ENCODE results near the gene ZNF800.

Gene ZNF800, protein sequence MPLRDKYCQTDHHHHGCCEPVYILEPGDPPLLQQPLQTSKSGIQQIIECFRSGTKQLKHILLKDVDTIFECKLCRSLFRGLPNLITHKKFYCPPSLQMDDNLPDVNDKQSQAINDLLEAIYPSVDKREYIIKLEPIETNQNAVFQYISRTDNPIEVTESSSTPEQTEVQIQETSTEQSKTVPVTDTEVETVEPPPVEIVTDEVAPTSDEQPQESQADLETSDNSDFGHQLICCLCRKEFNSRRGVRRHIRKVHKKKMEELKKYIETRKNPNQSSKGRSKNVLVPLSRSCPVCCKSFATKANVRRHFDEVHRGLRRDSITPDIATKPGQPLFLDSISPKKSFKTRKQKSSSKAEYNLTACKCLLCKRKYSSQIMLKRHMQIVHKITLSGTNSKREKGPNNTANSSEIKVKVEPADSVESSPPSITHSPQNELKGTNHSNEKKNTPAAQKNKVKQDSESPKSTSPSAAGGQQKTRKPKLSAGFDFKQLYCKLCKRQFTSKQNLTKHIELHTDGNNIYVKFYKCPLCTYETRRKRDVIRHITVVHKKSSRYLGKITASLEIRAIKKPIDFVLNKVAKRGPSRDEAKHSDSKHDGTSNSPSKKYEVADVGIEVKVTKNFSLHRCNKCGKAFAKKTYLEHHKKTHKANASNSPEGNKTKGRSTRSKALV

DNA sequence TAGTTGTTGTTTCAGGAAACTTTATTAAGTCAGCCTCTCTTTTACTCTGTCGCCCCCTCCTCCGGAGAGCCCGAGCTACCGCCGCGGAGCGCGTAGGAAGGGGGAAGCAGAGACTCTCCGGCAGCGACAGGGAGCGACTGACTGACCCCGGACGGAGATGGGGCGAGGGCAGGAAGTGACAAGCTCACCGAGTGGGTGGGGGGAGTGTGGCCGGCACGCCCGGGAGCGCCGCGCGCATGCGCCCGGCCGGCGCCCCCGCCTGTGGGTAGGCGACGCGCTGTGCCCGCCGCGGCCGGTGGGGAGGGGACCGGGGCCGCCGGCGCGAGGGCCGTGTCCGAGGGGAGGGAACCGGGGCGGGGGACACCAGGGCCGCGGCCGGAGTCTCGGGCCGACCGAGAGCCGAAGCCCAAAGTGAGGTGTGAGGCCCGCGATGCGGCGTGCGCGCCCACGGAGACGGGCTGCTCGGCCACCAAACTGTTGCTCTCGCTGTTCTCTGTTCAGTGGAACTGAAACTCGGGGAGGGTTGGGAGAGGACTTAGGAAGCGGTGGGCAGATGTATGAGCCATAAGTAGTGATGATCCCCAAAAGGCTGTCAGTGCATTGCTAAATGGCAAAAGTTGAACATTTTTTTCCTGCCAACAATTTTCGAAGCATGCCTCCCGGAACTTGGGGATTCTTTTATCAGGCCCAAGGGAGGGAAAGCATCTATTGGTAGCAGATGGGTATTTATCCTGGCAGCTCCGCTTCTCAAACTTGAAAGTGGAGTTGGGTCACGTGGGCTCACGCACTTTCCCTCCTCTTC is at the start of gene ZNF800:
ZNF800 (minus strand) TSS at position 143 of the 802 bp plus-strand sequence. CDS start 1,151 bp downstream, outside the sequence.
- H3K9me3 ChIP-seq (ENCODE audit: severe bottlenecking) = no peaks in the 10 kb centered on the region
- peak within 1 kb of the TSS; percentile 62 for H3K4me3 ChIP-seq (ENCODE audit: severe bottlenecking)
- no peaks in the 10 kb centered on the region for H3K27me3 ChIP-seq (ENCODE audit: insufficient read depth, poor library complexity, severe bottlenecking)
- H3K4me1 ChIP-seq (ENCODE audit: insufficient read depth, poor library complexity, severe bottlenecking) = peaks cover 20% of the 10 kb centered on the region
- ATAC-seq (ENCODE audit: low read depth) (peak; percentile 82), DNase-seq (ENCODE audit: low spot score) (peak; percentile 86)
- peaks cover 32% of the 10 kb centered on the region for H3K36me3 ChIP-seq (ENCODE audit: low read depth)
- peak within 1 kb of the TSS; percentile 66 for H3K27ac ChIP-seq (ENCODE audit: poor library complexity, severe bottlenecking)
- TF ChIP-seq, protein P1, sequence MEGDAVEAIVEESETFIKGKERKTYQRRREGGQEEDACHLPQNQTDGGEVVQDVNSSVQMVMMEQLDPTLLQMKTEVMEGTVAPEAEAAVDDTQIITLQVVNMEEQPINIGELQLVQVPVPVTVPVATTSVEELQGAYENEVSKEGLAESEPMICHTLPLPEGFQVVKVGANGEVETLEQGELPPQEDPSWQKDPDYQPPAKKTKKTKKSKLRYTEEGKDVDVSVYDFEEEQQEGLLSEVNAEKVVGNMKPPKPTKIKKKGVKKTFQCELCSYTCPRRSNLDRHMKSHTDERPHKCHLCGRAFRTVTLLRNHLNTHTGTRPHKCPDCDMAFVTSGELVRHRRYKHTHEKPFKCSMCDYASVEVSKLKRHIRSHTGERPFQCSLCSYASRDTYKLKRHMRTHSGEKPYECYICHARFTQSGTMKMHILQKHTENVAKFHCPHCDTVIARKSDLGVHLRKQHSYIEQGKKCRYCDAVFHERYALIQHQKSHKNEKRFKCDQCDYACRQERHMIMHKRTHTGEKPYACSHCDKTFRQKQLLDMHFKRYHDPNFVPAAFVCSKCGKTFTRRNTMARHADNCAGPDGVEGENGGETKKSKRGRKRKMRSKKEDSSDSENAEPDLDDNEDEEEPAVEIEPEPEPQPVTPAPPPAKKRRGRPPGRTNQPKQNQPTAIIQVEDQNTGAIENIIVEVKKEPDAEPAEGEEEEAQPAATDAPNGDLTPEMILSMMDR (IDR thresholded peaks at IDR 0.05; ENCODE audit: poor library complexity, severe bottlenecking) = no peak

DNA sequence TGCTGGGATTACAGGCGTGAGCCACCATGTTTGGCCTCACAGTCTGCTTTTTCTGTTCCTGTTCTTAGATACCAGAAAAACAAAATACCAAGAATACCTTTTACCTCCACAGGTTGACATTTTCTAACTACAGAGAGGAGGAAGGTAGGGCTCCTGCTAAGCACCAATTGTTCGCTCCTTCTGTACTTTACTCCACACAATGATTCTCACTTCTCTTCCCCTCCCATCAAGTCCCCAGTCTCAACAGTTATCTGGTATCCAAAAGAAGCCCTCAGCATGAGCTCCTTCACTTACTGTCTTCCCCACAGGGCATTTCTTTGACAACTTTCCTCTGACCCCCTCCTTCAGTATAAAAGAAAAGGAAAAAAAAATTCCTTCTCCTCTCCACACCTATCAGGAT is 47.7 kb upstream of the ZNF800 start:
- Histone ChIP-seq H3K4me3 (ENCODE audit: severe bottlenecking) (no peak overlapping the region), H3K27ac (ENCODE audit: poor library complexity, severe bottlenecking) (no peak overlapping the region), H3K36me3 (ENCODE audit: low read depth) (no peaks in the 10 kb centered on the region), H3K4me1 (ENCODE audit: insufficient read depth, poor library complexity, severe bottlenecking) (peaks cover 4% of the 10 kb centered on the region), H3K27me3 (ENCODE audit: insufficient read depth, poor library complexity, severe bottlenecking) (no peaks in the 10 kb centered on the region), H3K9me3 (ENCODE audit: severe bottlenecking) (no peaks in the 10 kb centered on the region)
- no peak for DNase-seq (ENCODE audit: low spot score)
- no peak for ATAC-seq (ENCODE audit: low read depth)
- TF ChIP-seq, protein P1 (IDR thresholded peaks at IDR 0.05; ENCODE audit: poor library complexity, severe bottlenecking) = no peak

DNA sequence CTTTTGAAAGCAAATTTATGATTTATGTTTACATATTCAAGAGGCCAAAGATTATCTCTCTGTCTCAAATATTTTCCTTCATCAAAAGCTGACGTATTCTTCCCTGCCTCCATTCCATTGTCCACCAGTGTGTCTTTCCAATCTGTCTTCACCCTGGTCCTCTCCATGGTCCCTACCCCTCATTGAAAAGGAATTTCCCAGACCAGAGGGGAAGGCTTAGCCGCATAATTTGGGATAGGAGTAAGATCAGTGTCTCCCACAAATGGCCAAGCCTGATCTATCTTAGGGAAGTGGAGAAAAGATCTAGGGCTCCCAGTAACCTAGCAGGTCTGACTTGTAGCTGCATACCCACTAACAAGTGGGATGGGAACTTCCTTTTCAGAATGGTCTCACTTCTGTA is 46.3 kb upstream of the ZNF800 start:
- Histone ChIP-seq H3K27ac (ENCODE audit: poor library complexity, severe bottlenecking) (no peak overlapping the region), H3K36me3 (ENCODE audit: low read depth) (no peaks in the 10 kb centered on the region), H3K9me3 (ENCODE audit: severe bottlenecking) (no peaks in the 10 kb centered on the region), H3K4me3 (ENCODE audit: severe bottlenecking) (no peak overlapping the region), H3K27me3 (ENCODE audit: insufficient read depth, poor library complexity, severe bottlenecking) (no peaks in the 10 kb centered on the region), H3K4me1 (ENCODE audit: insufficient read depth, poor library complexity, severe bottlenecking) (peaks cover 4% of the 10 kb centered on the region)
- TF ChIP-seq, protein P1 (IDR thresholded peaks at IDR 0.05; ENCODE audit: poor library complexity, severe bottlenecking) = no peak
- ATAC-seq (ENCODE audit: low read depth) (no peak), DNase-seq (ENCODE audit: low spot score) (no peak)

DNA sequence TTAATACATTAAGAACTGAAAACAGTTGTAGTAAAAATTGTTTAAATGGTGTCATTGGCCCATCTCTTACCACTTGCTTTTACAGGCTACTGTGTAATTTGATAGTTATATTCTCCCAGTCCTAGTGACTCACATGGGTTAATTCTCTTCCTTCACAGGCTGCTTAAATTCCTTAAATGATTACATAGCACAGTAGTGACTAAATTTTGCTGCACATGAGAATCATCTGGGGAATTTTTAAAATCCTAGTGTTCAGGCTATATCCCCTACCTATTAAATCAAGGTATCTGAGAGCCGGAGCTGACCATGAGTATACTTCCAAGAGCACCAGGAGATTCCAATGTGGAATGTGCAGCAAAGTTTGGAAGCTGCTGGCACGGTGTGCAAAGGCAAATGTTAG is 45.3 kb upstream of the ZNF800 start:
- no peak overlapping the region for H3K27ac ChIP-seq (ENCODE audit: poor library complexity, severe bottlenecking)
- DNase-seq (ENCODE audit: low spot score) (no peak), ATAC-seq (ENCODE audit: low read depth) (peak; percentile 99)
- H3K4me1 ChIP-seq (ENCODE audit: insufficient read depth, poor library complexity, severe bottlenecking) = peaks cover 4% of the 10 kb centered on the region
- no peaks in the 10 kb centered on the region for H3K36me3 ChIP-seq (ENCODE audit: low read depth)
- H3K27me3 ChIP-seq (ENCODE audit: insufficient read depth, poor library complexity, severe bottlenecking) = no peaks in the 10 kb centered on the region
- H3K4me3 ChIP-seq (ENCODE audit: severe bottlenecking) = no peak overlapping the region
- TF ChIP-seq, protein P1 (IDR thresholded peaks at IDR 0.05; ENCODE audit: poor library complexity, severe bottlenecking) = no peak
- H3K9me3 ChIP-seq (ENCODE audit: severe bottlenecking) = no peaks in the 10 kb centered on the region
